ENCODE results near the gene GLYR1.

GLYR1 gene

GRCh38 chr16:4795181-4795827, 51.8 kb downstream of the GLYR1 start, which contains the start of gene SMIM22:
TSS of gene SMIM22 (plus strand) at chr16:4795369. CDS start at chr16:4795735, 366 bp downstream.
- TF ChIP-seq ZFP69B (tag by site-specific recombination; IDR thresholded peaks at IDR 0.05) (peak; percentile 35; the same call in 1 of the 2 replicates), ZIC2 (tag by site-specific recombination; IDR thresholded peaks at IDR 0.05) (peak; percentile 63), ZNF623 (tag by site-specific recombination; IDR thresholded peaks at IDR 0.05) (0 out of 2 replicates have a peak, but pooled peaks have one; percentile 8), ZBTB10 (tag by site-specific recombination; IDR thresholded peaks at IDR 0.05) (no peak), ZNF514 (tag by site-specific recombination; IDR thresholded peaks at IDR 0.05) (no peak), ZNF416 (tag by site-specific recombination; IDR thresholded peaks at IDR 0.05) (no peak), ZNF707 (tag by site-specific recombination; IDR thresholded peaks at IDR 0.05) (no peak), ZBTB48 (tag by site-specific recombination; IDR thresholded peaks at IDR 0.05) (peak; percentile 55; the same call in 1 of the 2 replicates), ZXDB (tag by site-specific recombination; IDR thresholded peaks at IDR 0.05) (no peak), ZNF398 (tag by site-specific recombination; IDR thresholded peaks at IDR 0.05) (peak; percentile 61), GLIS1 (tag by site-specific recombination; IDR thresholded peaks at IDR 0.05) (0 out of 2 replicates have a peak, but pooled peaks have one; percentile 18), HIC1 (tag by site-specific recombination; IDR thresholded peaks at IDR 0.05) (no peak), KLF8 (tag by site-specific recombination; IDR thresholded peaks at IDR 0.05) (no peak), ZNF19 (tag by site-specific recombination; IDR thresholded peaks at IDR 0.05; ENCODE audit: low read depth) (no peak), GLI4 (tag by site-specific recombination; IDR thresholded peaks at IDR 0.05) (no peak), KLF1 (tag by site-specific recombination; IDR thresholded peaks at IDR 0.05) (peak; percentile 35; the same call in 1 of the 2 replicates), ZFHX2 (tag by site-specific recombination; conservative IDR thresholded peaks at IDR 0.05) (peak; percentile 54)
- TF ChIP-seq, protein P1, sequence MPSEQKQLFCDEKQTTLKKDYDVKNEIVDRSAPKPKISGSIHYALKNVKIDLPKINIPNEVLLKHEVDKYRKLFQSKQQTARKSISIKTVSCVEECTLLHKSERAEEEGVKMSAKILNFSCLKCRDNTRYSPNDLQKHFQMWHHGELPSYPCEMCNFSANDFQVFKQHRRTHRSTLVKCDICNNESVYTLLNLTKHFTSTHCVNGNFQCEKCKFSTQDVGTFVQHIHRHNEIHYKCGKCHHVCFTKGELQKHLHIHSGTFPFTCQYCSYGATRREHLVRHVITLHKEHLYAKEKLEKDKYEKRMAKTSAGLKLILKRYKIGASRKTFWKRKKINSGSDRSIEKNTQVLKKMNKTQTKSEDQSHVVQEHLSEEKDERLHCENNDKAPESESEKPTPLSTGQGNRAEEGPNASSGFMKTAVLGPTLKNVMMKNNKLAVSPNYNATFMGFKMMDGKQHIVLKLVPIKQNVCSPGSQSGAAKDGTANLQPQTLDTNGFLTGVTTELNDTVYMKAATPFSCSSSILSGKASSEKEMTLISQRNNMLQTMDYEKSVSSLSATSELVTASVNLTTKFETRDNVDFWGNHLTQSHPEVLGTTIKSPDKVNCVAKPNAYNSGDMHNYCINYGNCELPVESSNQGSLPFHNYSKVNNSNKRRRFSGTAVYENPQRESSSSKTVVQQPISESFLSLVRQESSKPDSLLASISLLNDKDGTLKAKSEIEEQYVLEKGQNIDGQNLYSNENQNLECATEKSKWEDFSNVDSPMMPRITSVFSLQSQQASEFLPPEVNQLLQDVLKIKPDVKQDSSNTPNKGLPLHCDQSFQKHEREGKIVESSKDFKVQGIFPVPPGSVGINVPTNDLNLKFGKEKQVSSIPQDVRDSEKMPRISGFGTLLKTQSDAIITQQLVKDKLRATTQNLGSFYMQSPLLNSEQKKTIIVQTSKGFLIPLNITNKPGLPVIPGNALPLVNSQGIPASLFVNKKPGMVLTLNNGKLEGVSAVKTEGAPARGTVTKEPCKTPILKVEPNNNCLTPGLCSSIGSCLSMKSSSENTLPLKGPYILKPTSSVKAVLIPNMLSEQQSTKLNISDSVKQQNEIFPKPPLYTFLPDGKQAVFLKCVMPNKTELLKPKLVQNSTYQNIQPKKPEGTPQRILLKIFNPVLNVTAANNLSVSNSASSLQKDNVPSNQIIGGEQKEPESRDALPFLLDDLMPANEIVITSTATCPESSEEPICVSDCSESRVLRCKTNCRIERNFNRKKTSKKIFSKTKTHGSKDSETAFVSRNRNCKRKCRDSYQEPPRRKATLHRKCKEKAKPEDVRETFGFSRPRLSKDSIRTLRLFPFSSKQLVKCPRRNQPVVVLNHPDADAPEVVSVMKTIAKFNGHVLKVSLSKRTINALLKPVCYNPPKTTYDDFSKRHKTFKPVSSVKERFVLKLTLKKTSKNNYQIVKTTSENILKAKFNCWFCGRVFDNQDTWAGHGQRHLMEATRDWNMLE (tag by site-specific recombination; conservative IDR thresholded peaks at IDR 0.05; ENCODE audit: low read depth) = no peak
- TF ChIP-seq, protein P2, sequence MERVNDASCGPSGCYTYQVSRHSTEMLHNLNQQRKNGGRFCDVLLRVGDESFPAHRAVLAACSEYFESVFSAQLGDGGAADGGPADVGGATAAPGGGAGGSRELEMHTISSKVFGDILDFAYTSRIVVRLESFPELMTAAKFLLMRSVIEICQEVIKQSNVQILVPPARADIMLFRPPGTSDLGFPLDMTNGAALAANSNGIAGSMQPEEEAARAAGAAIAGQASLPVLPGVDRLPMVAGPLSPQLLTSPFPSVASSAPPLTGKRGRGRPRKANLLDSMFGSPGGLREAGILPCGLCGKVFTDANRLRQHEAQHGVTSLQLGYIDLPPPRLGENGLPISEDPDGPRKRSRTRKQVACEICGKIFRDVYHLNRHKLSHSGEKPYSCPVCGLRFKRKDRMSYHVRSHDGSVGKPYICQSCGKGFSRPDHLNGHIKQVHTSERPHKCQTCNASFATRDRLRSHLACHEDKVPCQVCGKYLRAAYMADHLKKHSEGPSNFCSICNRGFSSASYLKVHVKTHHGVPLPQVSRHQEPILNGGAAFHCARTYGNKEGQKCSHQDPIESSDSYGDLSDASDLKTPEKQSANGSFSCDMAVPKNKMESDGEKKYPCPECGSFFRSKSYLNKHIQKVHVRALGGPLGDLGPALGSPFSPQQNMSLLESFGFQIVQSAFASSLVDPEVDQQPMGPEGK (tag by site-specific recombination; IDR thresholded peaks at IDR 0.05) = peak; percentile 43
- TF ChIP-seq, protein P3, sequence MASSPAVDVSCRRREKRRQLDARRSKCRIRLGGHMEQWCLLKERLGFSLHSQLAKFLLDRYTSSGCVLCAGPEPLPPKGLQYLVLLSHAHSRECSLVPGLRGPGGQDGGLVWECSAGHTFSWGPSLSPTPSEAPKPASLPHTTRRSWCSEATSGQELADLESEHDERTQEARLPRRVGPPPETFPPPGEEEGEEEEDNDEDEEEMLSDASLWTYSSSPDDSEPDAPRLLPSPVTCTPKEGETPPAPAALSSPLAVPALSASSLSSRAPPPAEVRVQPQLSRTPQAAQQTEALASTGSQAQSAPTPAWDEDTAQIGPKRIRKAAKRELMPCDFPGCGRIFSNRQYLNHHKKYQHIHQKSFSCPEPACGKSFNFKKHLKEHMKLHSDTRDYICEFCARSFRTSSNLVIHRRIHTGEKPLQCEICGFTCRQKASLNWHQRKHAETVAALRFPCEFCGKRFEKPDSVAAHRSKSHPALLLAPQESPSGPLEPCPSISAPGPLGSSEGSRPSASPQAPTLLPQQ (tag by site-specific recombination; IDR thresholded peaks at IDR 0.05) = peak; percentile 74
- Histone ChIP-seq H3K9me3 (ENCODE audit: control insufficient read depth, insufficient read depth, low read depth, low read length) (no peaks in the 10 kb centered on the region), H3K4me3 (ENCODE audit: low read depth, low read length) (no peak within 1 kb of the TSS), H3K4me1 (ENCODE audit: control insufficient read depth, insufficient read depth, low read length) (no peaks in the 10 kb centered on the region), H3K36me3 (ENCODE audit: control insufficient read depth in 2 of 2, insufficient read depth in 1 of 2, low read length in 2 of 2) (peaks cover 0 to 26% of the 10 kb centered on the region in 2 experiments; a peak in 1 of 3 replicates), H3K27ac (ENCODE audit: extremely low read depth, low read depth, low read length) (no peak within 1 kb of the TSS)
- ChIA-PET POLR2A (interaction anchor here (0.6 kb wide), 2 partner anchors 11 to 168 kb away, joined by 3 read pairs; no protein-coding TSS in a partner anchor), CTCF (no interaction called here)
